Stimulated activated CD4-positive, alpha-beta T cell treated with anti-CD3 and anti-CD28 coated beads, Interleukin-15, amount 100 ng/mL, for 1 hour (primary cell): ENCODE data around the gene LRRC27.
"Not testable (repeated sequence)": the region's sequence is repeated elsewhere in the genome, so short reads cannot be mapped to it uniquely, and the experiment has no call there.

Experiments used
- DNase-seq, 2 donors: peaks; one replicate each; pipeline ENCODE4 v3.0.0-alpha.2; 2020; ENCODE audit warnings: low read depth in 1 of 2, low spot score in 1 of 2

The LRRC27 gene

GRCh38 chr10:132331601-132332432 is at the start of gene LRRC27:
Gene LRRC27 (plus strand): TSS chr10:132332193. CDS start chr10:132333525, 1,332 bp downstream.
- DNase-seq: peak; percentile 99 to 100

- no peak for DNase-seq
Observed at GRCh38 chr10:132282667-132283603, 49.1 kb upstream of the LRRC27 start.

GRCh38 chr10:132283604-132284382 is 48.2 kb upstream of the LRRC27 start:
- no peak for DNase-seq

- DNase-seq: no peak
Observed at GRCh38 chr10:132289439-132289838, 42.6 kb upstream of the LRRC27 start.

- no peak for DNase-seq
Observed at GRCh38 chr10:132290631-132291030, 41.4 kb upstream of the LRRC27 start.

- DNase-seq: no peak
Observed at GRCh38 chr10:132291826-132292225, 40.2 kb upstream of the LRRC27 start.

GRCh38 chr10:132292287-132293200 is 39.4 kb upstream of the LRRC27 start:
- no peak for DNase-seq

GRCh38 chr10:132293201-132293812 is 38.7 kb upstream of the LRRC27 start:
- DNase-seq: no peak

GRCh38 chr10:132293813-132294520 is 38.0 kb upstream of the LRRC27 start:
- DNase-seq: no peak

GRCh38 chr10:132294561-132295318 is 37.3 kb upstream of the LRRC27 start:
- no peak for DNase-seq

GRCh38 chr10:132295481-132295880 is 36.5 kb upstream of the LRRC27 start:
- not testable (repeated sequence) for DNase-seq

- DNase-seq: no peak
Observed at GRCh38 chr10:132296666-132297443, 35.1 kb upstream of the LRRC27 start.

- DNase-seq: no peak
Observed at GRCh38 chr10:132297526-132297925, 34.5 kb upstream of the LRRC27 start.

- no peak for DNase-seq
Observed at GRCh38 chr10:132298038-132298881, 33.7 kb upstream of the LRRC27 start.

- DNase-seq: no peak
Observed at GRCh38 chr10:132299371-132300336, 32.3 kb upstream of the LRRC27 start.
